GM21381 (cell line): ENCODE results near the gene STAG1.
A peak's percentile ranks its signal among the peaks of the same experiment; 100 is the strongest.
"Not testable (repeated sequence)": the region's sequence is repeated elsewhere in the genome, so short reads cannot be mapped to it uniquely, and the experiment has no call there.

Experiments
- ATAC-seq: cut with Tn5 transposase; IDR thresholded peaks from one replicate; pipeline ENCODE4 v1.9.1; 2021; ENCODE audit warnings: mild to moderate bottlenecking, moderate library complexity; ENCODE audit not compliant: unreplicated experiment

The STAG1 gene

DNA sequence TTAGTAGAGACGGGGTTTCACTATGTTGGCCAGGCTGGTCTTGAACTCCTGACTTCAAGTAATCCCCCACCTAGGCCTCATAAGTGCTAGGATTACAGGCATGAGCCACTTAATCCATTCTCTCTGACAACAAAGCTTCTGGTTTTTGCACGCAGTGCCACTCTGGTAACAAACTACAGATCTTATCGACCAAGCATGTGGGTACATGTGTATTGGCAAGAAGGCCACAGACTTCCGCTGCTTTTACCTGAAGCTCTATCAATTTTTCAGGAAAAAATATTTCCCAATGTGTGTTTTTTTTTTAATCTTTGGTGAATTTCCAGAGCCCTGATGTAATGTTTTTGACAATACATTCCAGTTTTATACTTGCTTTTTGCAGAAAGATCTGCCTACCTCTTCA, 319.5 kb downstream of the STAG1 start:
- no peak for ATAC-seq

GRCh38 chr3:136428167-136428566, 324.0 kb downstream of the STAG1 start:
- no peak for ATAC-seq

- no peak for ATAC-seq
Observed at GRCh38 chr3:136427236-136427635, 324.9 kb downstream of the STAG1 start.

DNA sequence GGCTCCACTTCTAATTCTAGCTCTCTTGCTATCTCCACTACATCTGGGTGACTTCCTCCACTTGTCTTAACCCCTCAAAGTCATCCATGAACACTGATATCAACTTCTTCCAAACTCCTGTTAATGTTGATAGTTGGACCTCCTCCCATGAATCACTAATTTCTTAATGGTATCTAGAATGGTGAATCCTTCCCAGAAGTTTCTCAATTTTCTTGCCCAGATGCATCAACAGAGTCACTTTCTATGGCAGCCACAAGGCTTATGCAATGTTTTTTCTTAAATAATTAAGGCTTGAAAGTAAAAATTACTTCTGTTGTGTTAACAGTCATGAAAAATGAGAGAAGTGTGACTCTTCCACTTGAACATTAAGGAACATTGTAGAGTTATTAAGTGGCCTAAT, 337.7 kb downstream of the STAG1 start:
- no peak for ATAC-seq

DNA sequence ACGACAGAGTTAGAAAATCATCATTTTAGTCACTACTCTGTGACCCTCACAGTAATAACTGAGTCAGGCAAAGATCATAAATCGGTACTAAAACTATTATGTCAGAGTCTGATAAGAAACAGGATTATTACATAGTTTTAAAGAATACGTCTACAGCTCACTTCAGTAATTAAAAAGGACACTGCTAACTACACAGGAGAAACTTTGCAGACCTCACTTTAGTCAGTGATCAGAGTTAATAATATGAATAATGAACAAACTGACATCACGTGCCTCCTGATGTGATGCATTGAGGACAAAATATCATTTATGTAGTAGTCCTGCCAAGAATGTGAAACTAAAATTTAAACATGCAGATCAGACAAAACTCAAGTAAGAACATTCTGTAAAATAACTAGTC, 339.9 kb downstream of the STAG1 start:
- ATAC-seq: no peak

- no peak for ATAC-seq
Observed at GRCh38 chr3:136409549-136409948, 342.6 kb downstream of the STAG1 start.

DNA sequence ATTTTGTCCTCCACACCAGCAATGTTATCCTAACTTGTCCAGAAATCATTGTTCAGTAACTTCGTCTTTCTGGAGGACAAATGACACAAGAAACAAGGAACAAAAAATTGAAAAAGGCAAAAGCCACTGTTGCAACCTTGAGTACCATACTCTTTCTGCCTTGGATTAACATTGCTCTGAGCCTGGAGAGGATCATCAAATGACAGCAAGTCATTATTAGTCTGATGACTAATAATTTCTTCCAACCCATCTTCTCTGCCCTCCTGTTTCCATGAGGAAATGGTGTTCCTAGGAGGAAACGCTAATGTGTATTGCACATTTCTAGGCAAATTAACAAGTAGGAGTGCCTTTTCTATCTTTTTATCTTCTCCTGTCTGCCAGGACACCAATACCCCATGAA, 348.1 kb downstream of the STAG1 start:
- no peak for ATAC-seq

- no peak for ATAC-seq
Observed at GRCh38 chr3:136396916-136397315, 355.3 kb downstream of the STAG1 start.

DNA sequence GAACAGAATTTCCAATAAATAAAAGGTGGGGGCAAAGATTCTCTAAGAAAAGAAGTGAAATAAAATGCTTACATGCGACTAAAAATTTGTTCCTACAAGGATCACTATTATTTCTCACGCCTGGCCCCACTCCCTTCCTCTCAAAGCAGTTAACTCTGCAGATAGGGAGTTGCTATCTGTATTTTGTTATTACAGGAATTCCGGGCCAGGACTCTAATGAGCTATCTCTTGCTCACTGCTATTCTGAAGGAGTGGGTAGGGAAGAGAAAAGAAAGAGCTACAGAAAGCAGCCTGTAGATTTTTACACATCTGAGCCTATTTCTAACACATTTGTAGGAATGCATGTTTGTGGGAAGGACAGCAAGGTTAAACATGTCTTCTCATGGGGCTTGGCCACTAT, 361.6 kb downstream of the STAG1 start:
- no peak for ATAC-seq

DNA sequence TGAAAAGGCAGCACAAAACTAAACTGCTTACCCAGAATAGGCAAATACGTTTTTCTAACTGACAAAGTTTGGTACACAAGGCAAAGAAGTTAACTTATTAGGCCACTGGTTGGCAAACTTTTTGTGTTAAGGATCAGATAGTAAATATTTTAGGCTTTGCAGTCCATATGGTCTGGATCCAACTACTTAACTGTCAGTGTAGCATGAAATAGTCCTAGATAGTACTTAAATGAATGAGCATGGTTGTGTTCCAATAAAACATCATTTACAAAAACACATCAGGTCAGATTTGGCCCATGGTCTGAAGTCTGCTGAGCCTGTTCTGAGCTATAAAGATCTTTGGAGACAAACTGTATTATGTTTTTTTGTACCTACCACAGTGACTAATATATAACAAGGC, 365.1 kb downstream of the STAG1 start:
- ATAC-seq: no peak

GRCh38 chr3:136385457-136385856, 366.7 kb downstream of the STAG1 start:
- peak; percentile 92 for ATAC-seq

GRCh38 chr3:136381051-136381450, 371.1 kb downstream of the STAG1 start:
- ATAC-seq: no peak

- ATAC-seq: no peak
Observed at GRCh38 chr3:136380530-136380929, 371.6 kb downstream of the STAG1 start.

DNA sequence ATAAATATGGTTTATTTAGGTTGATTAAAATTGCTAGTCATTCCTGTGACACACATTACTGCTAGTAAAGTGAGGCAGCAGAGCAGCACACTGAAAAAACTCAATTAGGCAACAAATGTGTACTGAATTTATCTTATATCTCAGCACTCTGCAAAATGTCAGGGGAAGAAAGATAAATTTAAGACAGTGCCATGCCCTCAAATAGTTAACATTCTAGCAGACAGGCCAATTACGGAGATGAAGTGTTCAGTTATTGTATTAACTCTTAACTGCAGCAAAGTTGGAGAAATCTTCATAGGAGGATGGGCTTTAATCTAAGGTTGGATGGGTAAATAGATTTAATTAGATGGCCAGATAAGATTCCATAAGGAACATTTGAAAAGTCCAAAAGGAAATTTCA, 374.2 kb downstream of the STAG1 start:
- no peak for ATAC-seq

DNA sequence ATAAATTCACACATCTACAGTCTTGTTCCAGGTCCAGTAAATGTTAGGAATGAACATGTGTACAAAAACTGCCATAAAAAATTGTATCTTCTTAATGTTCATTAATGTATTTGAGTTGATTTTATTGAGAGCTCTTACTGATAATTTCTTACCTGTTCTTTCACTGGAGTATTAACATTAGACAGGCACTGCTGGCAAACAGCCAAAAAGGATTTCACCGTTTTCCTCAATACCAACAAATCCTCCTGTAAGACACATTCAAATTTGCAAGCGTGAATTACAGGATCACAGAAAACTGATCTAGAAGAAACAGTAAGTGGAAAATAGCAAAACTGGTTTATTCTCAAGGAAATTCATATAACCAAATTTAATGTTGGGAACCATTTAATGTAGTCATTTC, 374.7 kb downstream of the STAG1 start:
- no peak for ATAC-seq

DNA sequence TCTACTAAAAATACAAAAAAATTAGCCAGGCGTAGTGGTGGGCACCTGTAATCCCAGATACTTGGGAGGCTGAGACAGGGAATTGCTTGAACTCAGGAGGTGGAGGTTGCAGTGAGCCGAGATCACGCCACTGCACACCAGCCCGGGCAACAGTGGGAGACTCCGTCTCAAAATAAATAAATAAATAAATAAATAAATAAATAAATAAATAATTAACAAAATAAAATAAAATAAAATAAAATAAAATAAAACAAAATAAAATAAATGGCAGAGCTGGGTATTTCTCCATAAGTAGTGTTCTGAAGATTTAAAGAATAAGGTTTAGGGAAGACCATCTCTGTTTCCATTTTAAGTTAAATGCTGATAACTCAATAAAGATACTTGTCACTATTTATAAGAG, 376.4 kb downstream of the STAG1 start:
- not testable (repeated sequence) for ATAC-seq

DNA sequence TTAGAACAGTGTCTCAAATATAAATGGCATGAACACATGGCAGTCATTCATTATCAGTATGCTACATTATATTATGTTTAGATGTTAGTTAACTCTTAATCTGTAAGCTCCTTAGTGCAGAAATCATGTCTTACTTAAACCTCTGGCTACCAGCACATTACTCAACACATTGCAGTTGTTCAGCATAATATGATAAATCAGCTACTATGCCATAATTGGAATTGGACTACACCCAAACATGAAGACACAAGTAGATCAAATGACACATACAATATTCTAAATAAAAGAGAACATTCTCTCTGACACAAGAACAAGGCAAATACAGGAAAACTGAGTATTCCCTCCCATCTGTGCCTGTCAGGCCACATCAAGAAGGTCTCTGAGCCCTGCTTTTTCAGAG, 385.9 kb downstream of the STAG1 start:
- ATAC-seq: no peak

GRCh38 chr3:136353461-136353860, 398.7 kb downstream of the STAG1 start:
- peak; percentile 71 for ATAC-seq

DNA sequence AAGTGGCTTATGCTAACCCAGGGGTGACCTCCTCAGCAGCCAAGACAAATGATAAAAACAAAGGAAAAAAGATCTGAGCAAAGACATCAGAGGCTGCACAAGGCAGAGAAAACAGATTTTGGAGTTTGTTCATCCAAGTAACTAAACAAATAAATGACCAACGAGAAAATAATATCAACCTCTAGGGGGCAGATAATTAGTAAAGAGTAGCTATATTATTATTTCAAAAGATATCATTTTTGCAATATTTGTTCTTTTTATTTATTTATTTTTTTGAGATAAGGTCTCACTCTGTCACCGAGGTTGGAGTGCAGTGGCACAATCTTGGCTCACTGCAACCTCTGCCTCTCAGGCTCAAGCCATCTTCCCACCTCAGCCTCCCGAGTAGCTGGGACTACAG, 400.3 kb downstream of the STAG1 start:
- no peak for ATAC-seq

DNA sequence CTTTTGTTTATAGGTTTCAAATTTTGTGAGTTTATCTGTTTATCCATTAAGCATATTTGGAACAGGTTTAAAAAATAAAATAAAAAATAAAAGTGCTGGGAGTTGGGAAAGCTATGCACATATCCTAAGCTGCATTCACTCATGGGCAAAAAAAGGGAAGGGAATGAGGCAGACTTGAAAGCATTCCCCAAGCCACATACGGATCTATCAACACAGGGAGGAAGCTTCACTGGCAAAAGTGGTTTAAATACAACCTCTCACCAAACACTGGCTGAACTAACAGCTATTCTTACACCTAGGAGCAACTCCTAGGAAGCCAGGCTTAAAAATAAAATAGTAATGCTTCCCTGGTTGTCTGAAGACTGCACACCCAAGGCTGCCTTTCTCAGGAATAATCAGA, 400.8 kb downstream of the STAG1 start:
- ATAC-seq: no peak

DNA sequence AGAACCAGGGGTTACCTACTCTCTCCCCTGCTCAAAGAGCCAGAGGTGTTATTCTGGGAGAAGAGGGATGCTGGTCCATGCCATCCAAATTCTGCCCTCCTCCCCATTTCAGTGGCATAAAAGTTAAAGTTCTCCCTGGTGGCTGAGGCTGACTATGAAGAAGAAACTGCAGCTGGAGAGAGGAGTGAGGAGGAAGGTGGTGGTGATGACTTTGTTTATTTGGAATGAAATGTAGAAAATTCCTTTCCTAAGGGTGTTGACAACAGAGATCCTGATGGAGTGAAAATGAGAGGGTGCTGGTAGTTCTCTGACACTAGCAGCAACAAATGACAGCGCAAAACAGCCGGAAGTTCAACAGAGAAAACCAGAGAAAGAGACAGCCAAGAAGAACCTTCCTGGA, 401.6 kb downstream of the STAG1 start:
- no peak for ATAC-seq

DNA sequence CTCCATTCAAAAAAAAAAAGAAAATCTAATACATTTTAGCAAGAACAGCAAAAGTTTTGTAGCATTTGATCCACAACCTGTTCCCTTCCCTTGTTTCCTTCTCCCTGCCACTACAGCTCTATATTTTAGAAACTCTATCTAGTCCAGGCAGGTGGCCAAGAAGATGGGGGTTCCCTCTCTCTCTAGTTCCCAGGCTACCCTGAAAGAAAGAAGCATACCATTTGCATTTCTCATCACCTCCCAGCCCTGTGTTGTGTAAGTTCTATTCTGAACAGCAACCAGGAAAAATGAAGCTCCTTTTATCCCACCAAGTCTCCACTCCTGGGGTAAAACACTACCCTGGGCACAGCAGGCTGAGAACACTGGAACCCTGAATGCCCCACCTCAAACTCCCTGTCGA, 402.0 kb downstream of the STAG1 start:
- ATAC-seq: no peak

DNA sequence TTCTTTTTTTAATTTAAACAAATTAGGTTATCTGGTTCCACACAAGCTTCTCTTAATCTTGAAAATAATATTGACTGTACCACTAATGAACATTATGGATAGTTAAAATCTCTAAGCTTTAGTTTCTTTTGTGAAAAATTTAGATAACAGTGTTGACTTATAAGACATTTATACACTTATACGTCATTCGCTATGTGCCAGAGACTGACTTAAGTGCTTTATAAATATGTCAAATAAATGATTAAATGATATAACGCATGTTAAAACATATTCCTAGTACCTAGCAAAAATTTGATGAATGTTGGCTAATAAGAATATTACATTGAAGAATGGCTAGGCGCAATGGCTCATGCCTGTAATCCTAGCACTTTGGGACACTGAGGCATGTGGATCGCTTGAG, 405.7 kb downstream of the STAG1 start:
- ATAC-seq: no peak
